K562 (cell line): Measurements from ENCODE around the gene GAPDHS. TPM values are rescaled to one million over a fixed set of nuclear protein-coding genes. Genes with fewer than 3 reads are reported as not detected.
A peak's percentile ranks its signal among the peaks of the same experiment; 100 is the strongest.

ENCODE experiments used
- ATF7 ChIP-seq: fragments of 450-650 bp; IDR thresholded peaks from 2 replicates; pipeline ENCODE4 v1.7.1; 2014; ENCODE audit warnings: mild to moderate bottlenecking, moderate library complexity
- EP400 ChIP-seq: fragments of 450-650 bp; IDR thresholded peaks from 2 replicates; pipeline ENCODE4 v1.6.1; 2017; ENCODE audit warnings: antibody characterized with exemption, mild to moderate bottlenecking, moderate library complexity
- ETS1 ChIP-seq: conservative IDR thresholded peaks from 2 replicates; pipeline ENCODE4 v1.6.1; 2011; ENCODE audit warnings: low read depth, mild to moderate bottlenecking, low read length; ENCODE audit not compliant: control insufficient read depth
- FOS ChIP-seq: IDR thresholded peaks from 3 replicates; pipeline ENCODE4 v1.6.1; 2011; ENCODE audit not compliant: insufficient read length; ENCODE audit errors: extremely low read depth
- MGA ChIP-seq: fragments of 450-650 bp; IDR thresholded peaks from 2 replicates; pipeline ENCODE4 v1.6.1; 2016; ENCODE audit warnings: mild to moderate bottlenecking, moderate library complexity
- NFIC ChIP-seq: fragments of 450-650 bp; IDR thresholded peaks from 2 replicates; pipeline ENCODE4 v1.6.1; 2017; ENCODE audit warnings: mild to moderate bottlenecking, inconsistent platforms
- PRPF4 ChIP-seq: fragments of 200-400 bp; formaldehyde crosslinking; IDR thresholded peaks from one replicate; pipeline ENCODE4 v1.6.1; 2017; ENCODE audit warnings: low read length, low read depth, mild to moderate bottlenecking; ENCODE audit not compliant: insufficient read depth, poor library complexity, severe bottlenecking
- PYGO2 ChIP-seq: fragments of 450-650 bp; IDR thresholded peaks from 2 replicates; pipeline ENCODE4 v1.6.1; 2016; ENCODE audit warnings: mild to moderate bottlenecking, missing genetic modification characterization, moderate library complexity, missing compliant biosample characterization
- RFX5 ChIP-seq: IDR thresholded peaks from 2 replicates; pipeline ENCODE4 v1.6.1; 2011; ENCODE audit warnings: low read depth, mild to moderate bottlenecking, improper control_type of control experiment, low read length
- SIN3B ChIP-seq: fragments of 450-650 bp; IDR thresholded peaks from 2 replicates; pipeline ENCODE4 v1.6.1; 2017; ENCODE audit warnings: low read depth, mild to moderate bottlenecking, moderate library complexity
- SMAD3 ChIP-seq: fragments of 450-650 bp; formaldehyde crosslinking; conservative IDR thresholded peaks from 2 replicates; pipeline ENCODE4 v1.4.0; 2020; ENCODE audit warnings: mild to moderate bottlenecking
- TAF9B ChIP-seq: fragments of 450-650 bp; IDR thresholded peaks from 2 replicates; pipeline ENCODE4 v1.6.1; 2018; ENCODE audit warnings: mild to moderate bottlenecking; ENCODE audit not compliant: partially characterized antibody
- ZKSCAN1 ChIP-seq: fragments of 150-350 bp; IDR thresholded peaks from 2 replicates; pipeline ENCODE4 v1.6.1; 2016; ENCODE audit warnings: low read depth, low read length
- ZNF561 ChIP-seq: fragments of 450-650 bp; formaldehyde crosslinking; conservative IDR thresholded peaks from 2 replicates; pipeline ENCODE4 v1.4.0; 2020; ENCODE audit warnings: mild to moderate bottlenecking, moderate library complexity
- ZNF717 ChIP-seq: fragments of 250-450 bp; sonication (Bioruptor Pico); IDR thresholded peaks from 2 replicates; pipeline ENCODE4 v1.5.0; 2021
- ZNF766 ChIP-seq: fragments of 200-800 bp; sonication (Bioruptor generic); conservative IDR thresholded peaks from 2 replicates; pipeline ENCODE4 v1.6.1; 2016; ENCODE audit warnings: missing genetic modification characterization, missing compliant biosample characterization
- polyA plus RNA-seq, 8 experiments: library from polyadenylated mRNA; depleted of rRNA in 4 of 8; stranded (reverse) in 5 of 8; unstranded in 3 of 8; fragments of >200 nt; fragmentation: Nextera tagmentation in 2 of 8; fragmentation: Illumina TruSeq in 1 of 8; extraction: Ambion mirVana in 2 of 8; extraction: Trizol in 1 of 8; gene quantifications; 2 replicates each; pipeline versions ENCODE4 v1.2.1 to v1.2.3, GENCODE V29; 2011 to 2014; ENCODE audit warnings: inconsistent platforms in 1 of 8, missing spikeins in 1 of 8
- total RNA-seq, 7 experiments: library from RNA; depleted of rRNA in 6 of 7; stranded (reverse); fragments of >200 nt in 6 of 7; fragmentation: Illumina TruSeq in 2 of 7; extraction: Trizol in 2 of 7; gene quantifications; 2 replicates each; pipeline versions ENCODE4 v1.2.1 to v1.2.3, GENCODE V29; 2011 to 2021; ENCODE audit warnings: low replicate concordance in 1 of 7

GAPDHS gene
- total and polyA plus RNA-seq, 9 of the 15 experiments (the other 6 are each of a cell fraction or from before 2014, with no cell fraction given), result 0.08 to 0.12 TPM; not detected in 7

DNA sequence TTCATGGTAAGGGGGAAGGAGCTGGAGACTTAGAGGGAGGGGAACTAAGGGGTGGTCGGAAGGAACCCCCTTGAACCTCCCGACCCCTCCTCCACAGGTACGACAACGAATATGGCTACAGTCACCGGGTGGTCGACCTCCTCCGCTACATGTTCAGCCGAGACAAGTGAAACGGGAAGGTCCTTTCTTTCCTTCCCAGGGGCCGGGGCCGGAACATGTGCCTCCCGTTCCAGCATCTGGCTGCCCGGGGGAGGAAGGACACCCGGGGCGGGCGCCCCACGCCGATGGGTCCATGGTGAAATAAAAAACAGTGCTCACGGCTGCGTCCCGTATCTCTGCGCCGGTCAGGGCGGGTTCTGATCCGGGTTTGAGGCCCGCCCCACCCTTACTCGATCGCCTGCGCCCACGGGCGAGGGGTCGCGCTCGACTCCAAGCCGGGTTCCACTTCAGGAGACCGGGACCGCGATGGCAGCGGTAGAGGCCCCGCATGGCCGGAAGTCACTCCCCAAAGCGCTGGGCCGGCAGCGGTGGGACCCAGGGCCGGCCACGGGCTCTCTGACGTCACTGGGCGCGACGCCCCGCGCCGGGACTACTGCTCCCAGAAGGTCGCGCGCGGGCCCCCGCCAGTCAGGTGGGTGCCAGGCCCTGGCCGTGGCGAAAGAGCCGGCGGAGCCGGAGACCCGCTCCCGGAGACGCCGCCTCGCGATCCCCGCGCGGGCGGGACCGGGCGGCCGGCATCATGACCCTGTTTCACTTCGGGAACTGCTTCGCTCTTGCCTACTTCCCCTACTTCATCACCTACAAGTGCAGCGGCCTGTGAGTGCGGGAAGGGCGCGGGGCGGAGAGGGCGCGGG is 12.0 kb downstream of the GAPDHS start, which contains the start of gene TMEM147 (continued):
- TF ChIP-seq PRPF4, result no peak
- peak; percentile 47; the same call in 1 of the 2 replicates for TF ChIP-seq MGA
- TF ChIP-seq RFX5, result no peak
- no peak for TF ChIP-seq ZNF717
- 0 out of 2 replicates have a peak, but pooled peaks have one; percentile 46 for TF ChIP-seq SMAD3 (CRISPR knock-in tag)
- TF ChIP-seq ZNF561 (CRISPR knock-in tag), result no peak
- peak; percentile 92 for TF ChIP-seq EP400
- TF ChIP-seq ETS1, result peak; percentile 96
- TF ChIP-seq PYGO2 (tag), result no peak
- peak; percentile 92 for TF ChIP-seq ATF7
- peak; percentile 50 for TF ChIP-seq NFIC
- TF ChIP-seq SIN3B, result peak; percentile 82
- TF ChIP-seq TAF9B, result peak; percentile 59
- no peak for TF ChIP-seq ZNF766
- TF ChIP-seq ZKSCAN1, result peak; percentile 51
- no peak for TF ChIP-seq FOS
